ENCODE results near the gene CST3.

- no peak for TF ChIP-seq CTCF (IDR thresholded peaks at IDR 0.05)
- no peak for TF ChIP-seq POLR2AphosphoS5 (IDR thresholded peaks at IDR 0.05; ENCODE audit: insufficient read depth in 1 of 2, low read depth in 1 of 2)
- TF ChIP-seq POLR2A (IDR thresholded peaks at IDR 0.05): no peak
These were observed 36.0 kb downstream of the CST3 start for GRCh38 chr20:23601715-23602114.

Data from vagina (tissue), 2 donors.